Measurements from ENCODE around the gene COG4. TPM values are rescaled to one million over a fixed set of nuclear protein-coding genes. Genes with fewer than 3 reads are reported as not detected.
A peak's percentile ranks its signal among the peaks of the same experiment; 100 is the strongest.

The COG4 gene
- total RNA-seq, 1 donor from 2014 or later = 57.6 TPM

DNA sequence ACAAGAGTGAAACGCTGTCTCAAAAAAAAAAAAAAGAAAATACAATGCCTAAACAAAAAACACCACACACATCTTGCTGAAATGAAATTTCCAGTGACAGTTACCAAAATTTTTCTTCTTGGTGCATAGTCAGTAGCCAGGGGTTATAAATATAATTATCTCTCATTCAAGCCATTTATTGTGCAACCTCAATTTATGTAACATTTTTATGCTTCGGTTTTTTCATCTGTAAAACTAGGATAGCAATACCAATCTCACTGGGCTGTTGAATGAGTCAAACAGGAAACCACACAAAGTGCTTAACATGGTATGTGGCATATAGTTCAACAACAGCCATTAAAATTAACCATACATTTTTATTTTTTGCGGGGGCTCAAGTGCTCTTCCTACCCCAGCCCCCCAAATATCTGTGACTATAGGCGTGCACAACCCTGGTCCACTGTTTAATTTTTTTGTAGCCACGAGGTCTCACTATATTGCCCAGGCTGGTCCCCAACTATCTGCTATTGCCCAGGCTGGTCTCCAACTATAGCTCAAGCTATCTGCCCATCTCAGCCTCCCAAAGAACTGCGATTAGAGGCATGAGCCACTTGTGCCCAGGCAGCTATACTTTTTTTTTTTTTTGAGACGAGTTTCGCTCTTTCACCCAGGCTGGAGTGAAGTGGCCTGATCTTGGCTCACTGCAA, 2.6 kb downstream of the COG4 start:
- H3K4me3 ChIP-seq (ENCODE audit: low read depth, low read length) = no peak overlapping the region
- no peak for DNase-seq (ENCODE audit: low read depth)
- TF ChIP-seq, protein P1, sequence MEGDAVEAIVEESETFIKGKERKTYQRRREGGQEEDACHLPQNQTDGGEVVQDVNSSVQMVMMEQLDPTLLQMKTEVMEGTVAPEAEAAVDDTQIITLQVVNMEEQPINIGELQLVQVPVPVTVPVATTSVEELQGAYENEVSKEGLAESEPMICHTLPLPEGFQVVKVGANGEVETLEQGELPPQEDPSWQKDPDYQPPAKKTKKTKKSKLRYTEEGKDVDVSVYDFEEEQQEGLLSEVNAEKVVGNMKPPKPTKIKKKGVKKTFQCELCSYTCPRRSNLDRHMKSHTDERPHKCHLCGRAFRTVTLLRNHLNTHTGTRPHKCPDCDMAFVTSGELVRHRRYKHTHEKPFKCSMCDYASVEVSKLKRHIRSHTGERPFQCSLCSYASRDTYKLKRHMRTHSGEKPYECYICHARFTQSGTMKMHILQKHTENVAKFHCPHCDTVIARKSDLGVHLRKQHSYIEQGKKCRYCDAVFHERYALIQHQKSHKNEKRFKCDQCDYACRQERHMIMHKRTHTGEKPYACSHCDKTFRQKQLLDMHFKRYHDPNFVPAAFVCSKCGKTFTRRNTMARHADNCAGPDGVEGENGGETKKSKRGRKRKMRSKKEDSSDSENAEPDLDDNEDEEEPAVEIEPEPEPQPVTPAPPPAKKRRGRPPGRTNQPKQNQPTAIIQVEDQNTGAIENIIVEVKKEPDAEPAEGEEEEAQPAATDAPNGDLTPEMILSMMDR (conservative IDR thresholded peaks at IDR 0.05; ENCODE audit: low read depth, low read length) = no peak

DNA sequence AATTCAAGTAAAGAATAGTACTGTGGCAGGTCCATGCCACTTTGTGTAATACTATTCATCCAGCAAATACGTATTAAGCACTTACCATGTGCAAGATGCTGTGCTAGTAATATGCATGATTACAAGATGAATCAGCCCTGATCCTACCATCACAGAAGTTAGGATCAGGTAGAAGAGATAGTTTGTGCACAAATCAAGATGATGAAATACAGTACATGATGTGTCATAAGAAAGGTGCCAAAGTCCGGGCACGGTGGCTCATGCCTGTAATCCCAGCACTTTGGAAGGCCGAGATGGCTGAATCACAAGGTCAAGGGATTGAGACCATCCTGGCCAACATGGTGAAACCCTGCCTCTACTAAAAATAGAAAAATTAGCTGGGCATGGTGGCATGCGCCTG, 10.9 kb downstream of the COG4 start:
- peak; percentile 69 for DNase-seq (ENCODE audit: low read depth)
- no peak overlapping the region for H3K4me3 ChIP-seq (ENCODE audit: low read depth, low read length)
- TF ChIP-seq, protein P1 (conservative IDR thresholded peaks at IDR 0.05; ENCODE audit: low read depth, low read length) = no peak

DNA sequence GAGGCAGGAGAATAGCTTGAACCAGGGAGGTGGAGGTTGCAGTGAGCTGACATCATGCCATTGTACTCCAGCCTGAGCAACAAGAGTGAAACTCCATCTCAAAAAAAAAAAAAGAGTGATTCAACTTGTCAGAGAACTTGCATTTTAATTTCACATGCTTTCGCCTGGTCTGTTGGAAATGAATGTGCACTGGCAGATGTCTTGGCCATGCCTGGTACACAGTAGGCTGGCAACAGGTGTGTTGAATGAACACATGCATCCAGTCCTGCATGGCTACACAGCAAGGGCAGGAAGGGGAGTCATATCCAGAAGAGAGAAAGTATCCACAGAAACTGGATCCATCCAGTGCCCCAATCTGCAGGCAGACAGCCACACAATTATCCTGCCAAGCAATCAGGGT, 11.5 kb downstream of the COG4 start:
- TF ChIP-seq, protein P1 (conservative IDR thresholded peaks at IDR 0.05; ENCODE audit: low read depth, low read length) = no peak
- DNase-seq (ENCODE audit: low read depth) = no peak
- no peak overlapping the region for H3K4me3 ChIP-seq (ENCODE audit: low read depth, low read length)

DNA sequence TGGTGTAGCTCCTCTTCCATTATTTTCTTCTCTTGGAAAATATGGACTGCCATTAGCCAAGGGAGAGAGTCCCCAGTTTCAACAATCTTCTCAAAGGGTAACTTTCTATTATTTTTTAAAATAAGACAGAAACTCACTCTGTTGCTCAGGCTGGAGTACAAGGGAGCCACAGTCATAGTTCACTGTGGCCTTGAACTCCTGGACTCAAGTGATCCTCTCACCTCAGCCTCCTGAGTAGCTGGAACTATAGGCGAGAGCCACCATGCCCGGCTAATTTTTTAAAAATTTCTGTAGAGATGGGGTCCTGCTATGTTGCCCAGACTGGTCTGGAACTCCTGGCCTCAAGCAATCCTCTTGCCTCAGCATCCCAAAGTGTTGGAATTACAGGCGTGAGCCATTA, 13.1 kb downstream of the COG4 start:
- no peak for DNase-seq (ENCODE audit: low read depth)
- no peak overlapping the region for H3K4me3 ChIP-seq (ENCODE audit: low read depth, low read length)
- TF ChIP-seq, protein P1 (conservative IDR thresholded peaks at IDR 0.05; ENCODE audit: low read depth, low read length) = no peak

DNA sequence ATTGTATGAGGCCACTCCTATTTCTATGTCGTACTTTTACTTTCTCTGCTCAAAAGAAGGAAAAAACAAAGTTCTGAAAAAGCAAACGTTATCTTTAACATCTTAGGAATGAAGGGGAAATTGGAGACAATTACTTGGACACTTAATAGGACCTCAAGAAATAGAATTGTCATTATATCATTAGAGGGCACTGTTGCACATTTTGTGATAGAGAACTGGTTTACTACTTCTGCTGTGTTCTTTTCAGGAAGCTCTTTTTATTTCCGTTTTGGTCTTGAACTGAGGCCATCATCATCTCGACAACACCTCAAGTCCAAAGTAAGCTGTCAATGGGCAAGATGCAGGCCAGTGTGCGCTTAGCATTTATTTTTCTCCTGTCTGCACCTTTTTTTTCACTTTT, 14.6 kb downstream of the COG4 start:
- TF ChIP-seq, protein P1 (conservative IDR thresholded peaks at IDR 0.05; ENCODE audit: low read depth, low read length) = peak; percentile 12
- H3K4me3 ChIP-seq (ENCODE audit: low read depth, low read length) = no peak overlapping the region
- no peak for DNase-seq (ENCODE audit: low read depth)

DNA sequence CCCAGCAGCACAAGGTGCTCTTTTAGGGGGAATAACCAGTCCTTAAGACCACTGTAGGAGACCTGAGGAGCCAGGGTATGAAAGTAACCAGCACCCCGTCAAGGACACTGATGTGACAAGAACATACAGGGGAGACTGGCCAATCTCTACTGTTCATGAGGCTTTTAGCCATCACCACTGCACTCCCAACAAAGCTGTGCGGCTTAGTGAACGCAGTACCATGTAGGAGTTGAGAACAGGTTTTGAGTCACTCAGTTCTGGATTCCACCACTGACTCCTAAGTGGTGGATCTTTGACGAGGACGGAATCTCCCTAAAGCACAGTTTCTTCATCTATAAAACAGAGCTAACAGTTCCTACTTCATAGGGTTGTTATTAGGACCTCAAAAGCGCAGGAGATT, 26.8 kb downstream of the COG4 start:
- no peak for DNase-seq (ENCODE audit: low read depth)
- TF ChIP-seq, protein P1 (conservative IDR thresholded peaks at IDR 0.05; ENCODE audit: low read depth, low read length) = no peak
- H3K4me3 ChIP-seq (ENCODE audit: low read depth, low read length) = no peak overlapping the region
